GM18505 (cell line): Measurements from ENCODE around the gene USP31.

ENCODE experiments used
- ATAC-seq: cut with Tn5 transposase; IDR thresholded peaks from one replicate; pipeline ENCODE4 v1.9.1; 2021; ENCODE audit not compliant: unreplicated experiment
- POLR2A ChIP-seq: IDR thresholded peaks from 4 replicates; pipeline ENCODE4 v1.6.1; 2011; ENCODE audit warnings: borderline replicate concordance; ENCODE audit not compliant: insufficient read depth, insufficient read length; ENCODE audit errors: extremely low read depth

Gene USP31

GRCh38 chr16:23014592-23014991 is 134.7 kb downstream of the USP31 start:
- no peak for ATAC-seq

More at GRCh38 chr16:23014592-23014991, 134.7 kb downstream of the USP31 start:
- no peak for TF ChIP-seq POLR2A
